ENCODE results near the gene DNM2.
A peak's percentile ranks its signal among the peaks of the same experiment; 100 is the strongest.

Gene DNM2

GRCh38 chr19:10805065-10805757 is 87.3 kb downstream of the DNM2 start:
- DNase-seq (ENCODE audit: low read depth), result no peak
- TF ChIP-seq, protein P1, sequence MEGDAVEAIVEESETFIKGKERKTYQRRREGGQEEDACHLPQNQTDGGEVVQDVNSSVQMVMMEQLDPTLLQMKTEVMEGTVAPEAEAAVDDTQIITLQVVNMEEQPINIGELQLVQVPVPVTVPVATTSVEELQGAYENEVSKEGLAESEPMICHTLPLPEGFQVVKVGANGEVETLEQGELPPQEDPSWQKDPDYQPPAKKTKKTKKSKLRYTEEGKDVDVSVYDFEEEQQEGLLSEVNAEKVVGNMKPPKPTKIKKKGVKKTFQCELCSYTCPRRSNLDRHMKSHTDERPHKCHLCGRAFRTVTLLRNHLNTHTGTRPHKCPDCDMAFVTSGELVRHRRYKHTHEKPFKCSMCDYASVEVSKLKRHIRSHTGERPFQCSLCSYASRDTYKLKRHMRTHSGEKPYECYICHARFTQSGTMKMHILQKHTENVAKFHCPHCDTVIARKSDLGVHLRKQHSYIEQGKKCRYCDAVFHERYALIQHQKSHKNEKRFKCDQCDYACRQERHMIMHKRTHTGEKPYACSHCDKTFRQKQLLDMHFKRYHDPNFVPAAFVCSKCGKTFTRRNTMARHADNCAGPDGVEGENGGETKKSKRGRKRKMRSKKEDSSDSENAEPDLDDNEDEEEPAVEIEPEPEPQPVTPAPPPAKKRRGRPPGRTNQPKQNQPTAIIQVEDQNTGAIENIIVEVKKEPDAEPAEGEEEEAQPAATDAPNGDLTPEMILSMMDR (conservative IDR thresholded peaks at IDR 0.05; ENCODE audit: low read depth, low read length), result no peak
- no peak overlapping the region for H3K4me3 ChIP-seq (ENCODE audit: low read depth, low read length)

DNA sequence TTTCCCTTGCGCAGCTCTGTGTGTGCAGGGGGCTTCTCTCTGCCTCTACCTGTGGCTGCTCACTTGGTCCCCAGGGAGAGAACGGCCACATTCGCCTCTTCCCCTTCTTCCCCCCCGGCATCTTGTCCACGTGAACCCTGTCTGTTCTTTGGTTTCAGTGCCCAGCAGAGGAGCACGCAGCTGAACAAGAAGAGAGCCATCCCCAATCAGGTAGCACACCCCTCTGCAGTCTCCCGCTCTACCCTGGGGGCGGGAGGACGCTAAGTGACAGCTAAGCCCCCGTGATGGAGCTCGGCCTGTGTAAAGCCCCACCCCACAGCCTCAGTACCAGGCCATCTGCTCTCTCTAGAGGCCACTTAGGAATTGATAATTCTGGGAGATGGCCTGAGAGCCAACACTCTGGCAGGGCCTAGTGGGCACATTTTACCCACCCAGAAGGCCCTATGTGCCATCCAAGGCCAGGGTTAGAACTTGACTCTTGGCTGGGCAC is 87.9 kb downstream of the DNM2 start:
- DNase-seq (ENCODE audit: low read depth), result no peak
- no peak overlapping the region for H3K4me3 ChIP-seq (ENCODE audit: low read depth, low read length)
- TF ChIP-seq, protein P1 (conservative IDR thresholded peaks at IDR 0.05; ENCODE audit: low read depth, low read length), result no peak

GRCh38 chr19:10808937-10809649 is 91.2 kb downstream of the DNM2 start:
- TF ChIP-seq, protein P1 (conservative IDR thresholded peaks at IDR 0.05; ENCODE audit: low read depth, low read length), result no peak
- DNase-seq (ENCODE audit: low read depth), result peak; percentile 95
- no peak overlapping the region for H3K4me3 ChIP-seq (ENCODE audit: low read depth, low read length)

DNA sequence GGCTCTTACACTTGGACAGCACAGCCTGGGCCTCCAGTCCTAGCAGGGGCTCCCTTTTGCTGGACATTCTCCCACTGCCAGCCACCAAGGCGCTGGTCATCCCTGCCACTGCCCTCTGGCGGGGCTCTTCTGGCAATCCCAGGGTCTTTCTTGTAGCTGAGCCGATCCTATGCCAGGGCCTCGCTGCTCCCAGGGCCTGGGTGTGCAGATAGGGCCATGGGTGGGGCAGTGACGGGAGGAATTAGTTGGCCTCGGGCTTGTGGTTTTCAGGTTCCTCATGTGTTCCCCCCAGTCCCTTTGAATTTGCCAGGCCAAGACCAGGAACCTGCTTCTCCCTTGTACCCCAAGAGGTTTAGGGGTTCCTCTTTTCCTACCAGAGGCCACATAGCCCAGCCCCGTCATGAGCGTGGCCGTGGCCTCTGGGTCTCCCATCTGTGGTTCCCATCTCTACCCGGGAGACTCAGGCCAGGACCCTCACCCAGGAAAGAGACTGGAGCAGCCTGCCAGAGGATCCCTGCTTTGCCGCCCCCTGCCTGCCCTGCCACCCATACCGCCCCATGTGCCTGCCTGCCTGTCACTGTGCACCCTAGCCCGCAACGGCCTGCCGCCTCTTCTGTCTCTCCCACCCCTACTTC is 91.9 kb downstream of the DNM2 start:
- no peak overlapping the region for H3K4me3 ChIP-seq (ENCODE audit: low read depth, low read length)
- DNase-seq (ENCODE audit: low read depth), result no peak
- TF ChIP-seq, protein P1 (conservative IDR thresholded peaks at IDR 0.05; ENCODE audit: low read depth, low read length), result no peak

- DNase-seq (ENCODE audit: low read depth), result no peak
- TF ChIP-seq, protein P1 (conservative IDR thresholded peaks at IDR 0.05; ENCODE audit: low read depth, low read length), result no peak
- no peak overlapping the region for H3K4me3 ChIP-seq (ENCODE audit: low read depth, low read length)
Measured at GRCh38 chr19:10811391-10812111, 93.7 kb downstream of the DNM2 start.

DNA sequence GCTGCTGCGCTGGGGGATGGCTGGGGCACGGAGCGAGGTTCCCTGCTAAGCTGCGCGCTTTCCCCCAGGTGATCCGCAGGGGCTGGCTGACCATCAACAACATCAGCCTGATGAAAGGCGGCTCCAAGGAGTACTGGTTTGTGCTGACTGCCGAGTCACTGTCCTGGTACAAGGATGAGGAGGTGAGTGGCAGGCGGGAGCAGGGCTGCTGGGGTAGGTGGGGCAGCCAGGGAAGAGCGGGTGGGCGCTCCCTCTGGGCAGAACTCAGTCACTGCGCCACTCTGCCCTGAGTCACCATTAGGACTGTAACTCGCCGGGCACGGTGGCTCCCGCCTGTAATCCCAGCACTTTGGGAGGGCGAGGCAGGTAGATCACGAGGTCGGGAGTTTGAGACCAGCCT is 94.3 kb downstream of the DNM2 start:
- no peak for DNase-seq (ENCODE audit: low read depth)
- TF ChIP-seq, protein P1 (conservative IDR thresholded peaks at IDR 0.05; ENCODE audit: low read depth, low read length), result no peak
- no peak overlapping the region for H3K4me3 ChIP-seq (ENCODE audit: low read depth, low read length)
